Activated CD4-positive, alpha-beta T cell treated with anti-CD3 and anti-CD28 coated beads for 36 hours (primary cell): Measurements from ENCODE around the gene HELZ2. TPM values are rescaled to one million over a fixed set of nuclear protein-coding genes. Genes with fewer than 3 reads are reported as not detected.
A peak's percentile ranks its signal among the peaks of the same experiment; 100 is the strongest.
"Not testable (repeated sequence)": the region's sequence is repeated elsewhere in the genome, so short reads cannot be mapped to it uniquely, and the experiment has no call there.

ENCODE experiments used
- ATAC-seq: fragments of 200-7000 bp; cut with Tn5 transposase; one replicate; pipeline ENCODE4 v1.10.0; 2021; ENCODE audit warnings: mild to moderate bottlenecking, moderate library complexity
- CTCF ChIA-PET: fragments of 350-600 bp; sonication (Branson Sonifier 250); formaldehyde crosslinking; loops from one replicate; lab custom pipeline; 2021; ENCODE audit warnings: antibody characterized with exemption; lab: Charles Lee
- POLR2A ChIA-PET: fragments of 350-600 bp; sonication (Branson Sonifier 250); formaldehyde crosslinking; loops from one replicate; lab custom pipeline; 2021; ENCODE audit warnings: antibody characterized with exemption, inconsistent platforms; lab: Charles Lee
- DNase-seq: peaks from one replicate; pipeline ENCODE4 v3.0.0-alpha.2; 2020
- H3K27ac Mint-ChIP-seq: one replicate; pipeline ENCODE4 v1.8.0; 2021; ENCODE audit warnings: mixed read lengths
- H3K27me3 Mint-ChIP-seq: one replicate; pipeline ENCODE4 v1.8.0; 2021; ENCODE audit warnings: mixed read lengths
- H3K36me3 Mint-ChIP-seq: one replicate; pipeline ENCODE4 v1.8.0; 2021; ENCODE audit warnings: low read depth, mixed read lengths
- H3K4me1 Mint-ChIP-seq: one replicate; pipeline ENCODE4 v1.8.0; 2021; ENCODE audit warnings: mixed read lengths
- H3K4me3 Mint-ChIP-seq: one replicate; pipeline ENCODE4 v1.8.0; 2021; ENCODE audit warnings: mild to moderate bottlenecking, moderate library complexity, mixed read lengths
- H3K9me3 Mint-ChIP-seq: one replicate; pipeline ENCODE4 v1.8.0; 2021; ENCODE audit warnings: low read depth, mixed read lengths
- intact Hi-C, 2 experiments: fragments of 100-400 bp; cut with DNase I in 1 of 2; cut with micrococcal nuclease in 1 of 2; formaldehyde crosslinking; loops; one replicate each; pipeline versions ENCODE4 v1.14.2 to v1.15.1; 2022 to 2024; cut with DNase I, micrococcal nuclease
- total RNA-seq, 2 experiments: library from RNA; stranded (reverse); gene quantifications; one replicate each; pipeline ENCODE4 v1.2.3, GENCODE V29; 2021

HELZ2 gene
- total RNA-seq, 2 experiments from 2014 or later: 16.1 to 18.7 TPM

DNA sequence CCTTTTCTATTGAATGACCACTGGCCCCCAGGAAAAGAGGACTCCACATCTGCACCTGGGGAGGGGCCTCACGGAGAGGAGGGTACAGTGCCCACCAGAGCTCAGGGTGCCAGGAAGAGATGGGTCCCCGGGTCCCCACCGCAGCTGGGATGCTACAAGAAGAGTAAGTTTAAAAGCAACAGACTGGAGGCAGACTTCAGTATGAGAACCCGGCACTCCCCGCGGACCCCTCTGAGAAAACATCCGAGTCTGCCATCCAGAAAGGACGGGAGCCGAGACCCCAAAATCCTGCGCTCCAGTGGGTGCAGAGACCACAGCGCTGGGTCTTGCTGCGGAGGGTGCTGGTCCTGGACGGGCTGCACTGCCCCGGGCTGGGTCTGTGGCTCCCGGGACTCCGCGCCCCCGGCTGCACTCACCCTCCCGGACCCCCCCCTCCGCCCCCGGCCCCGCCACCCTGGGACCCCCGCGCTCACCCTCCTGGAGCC is 350 bp downstream of the HELZ2 start:
- ChIA-PET POLR2A (no interaction called here), CTCF (no interaction called here)
- H3K4me1 Mint-ChIP-seq: peaks cover 7% of the 10 kb centered on the region
- no peaks in the 10 kb centered on the region for H3K36me3 Mint-ChIP-seq
- DNase-seq (no peak), ATAC-seq (peak; percentile 13)
- intact Hi-C loops: no loop called here
- H3K9me3 Mint-ChIP-seq: no peaks in the 10 kb centered on the region
- H3K27me3 Mint-ChIP-seq: peaks cover 2% of the 10 kb centered on the region
- H3K27ac Mint-ChIP-seq: peak overlapping the region; percentile 60
- peak overlapping the region; percentile 70 for H3K4me3 Mint-ChIP-seq

DNA sequence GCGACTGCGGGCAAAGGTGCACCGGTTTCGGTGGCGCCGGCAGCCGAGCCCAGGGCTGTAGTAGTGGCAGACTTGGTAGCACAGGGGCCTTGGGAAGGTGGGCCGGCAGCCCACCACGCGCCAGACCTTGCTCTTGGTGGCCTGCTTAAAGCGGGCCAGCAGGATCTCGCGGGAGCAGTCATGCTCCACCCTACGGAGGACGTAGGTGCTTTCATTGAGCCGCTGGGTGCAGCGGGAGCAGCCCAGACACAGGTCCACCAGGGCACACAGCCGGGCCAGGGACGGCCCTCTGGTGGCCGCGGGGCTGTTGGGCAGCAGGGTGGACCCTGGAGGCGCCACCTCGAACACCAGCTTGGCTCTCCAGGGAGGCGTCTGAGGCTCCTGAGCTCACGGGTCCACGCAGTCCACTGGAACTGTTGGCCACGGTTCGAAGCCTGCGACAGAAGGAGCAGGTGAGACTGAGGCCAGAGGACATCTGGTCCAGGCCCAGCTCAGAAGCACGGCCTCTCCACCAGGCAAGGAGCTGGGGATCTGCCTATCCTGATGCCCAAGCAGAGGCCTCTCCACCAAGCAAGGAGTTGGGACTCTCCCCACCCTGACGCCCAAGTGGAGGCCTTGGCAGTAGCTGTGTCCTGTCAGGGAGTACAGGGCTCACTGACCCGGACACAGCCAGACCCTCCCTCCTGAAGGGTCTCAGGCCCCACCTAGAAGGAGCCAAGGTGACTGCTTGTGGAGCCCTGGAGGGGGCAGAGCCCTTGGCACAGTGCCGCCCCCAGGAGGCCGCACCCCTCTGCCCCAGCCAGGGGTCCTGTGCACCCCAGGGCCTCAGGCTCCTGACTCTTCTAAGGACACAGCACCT is 1.0 kb downstream of the HELZ2 start:
- peaks cover 2% of the 10 kb centered on the region for H3K27me3 Mint-ChIP-seq
- CTCF ChIA-PET: no interaction called here

DNA sequence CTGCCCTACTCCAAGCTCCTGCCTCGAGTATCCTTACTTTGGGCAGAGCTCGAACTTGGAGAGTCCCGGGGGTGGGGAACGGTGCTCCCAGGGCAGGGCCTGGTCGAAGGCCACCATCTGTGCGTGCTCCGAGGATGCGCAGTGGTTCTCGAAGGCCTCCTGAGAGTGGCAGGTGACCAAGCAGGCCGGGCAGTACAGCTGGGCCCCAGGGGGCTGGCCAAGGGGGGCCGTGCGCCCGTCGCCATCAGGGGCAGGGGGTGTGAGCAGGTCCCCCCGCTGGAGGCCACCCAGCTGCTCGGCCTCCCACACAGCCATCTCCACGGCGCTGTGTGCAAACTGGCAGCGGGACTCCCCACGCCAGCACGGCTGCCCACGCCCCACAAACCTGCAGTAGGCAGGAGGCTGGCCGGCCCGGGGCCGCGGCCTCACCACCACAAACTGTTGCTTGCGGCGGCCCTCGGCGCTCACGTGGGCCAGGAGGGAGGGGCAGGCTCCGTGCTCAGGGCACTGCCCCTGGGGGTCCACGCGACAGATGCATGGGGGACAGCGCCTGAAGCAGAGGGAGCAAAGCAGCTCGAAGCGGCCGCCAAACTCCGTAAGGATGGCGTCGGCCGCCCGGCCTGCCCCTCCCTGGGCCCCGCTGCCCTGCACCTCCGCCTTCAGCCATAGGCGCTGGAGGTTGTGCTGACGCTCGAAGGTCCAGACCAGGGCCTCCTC is 1.8 kb downstream of the HELZ2 start:
- no peak for ATAC-seq
- DNase-seq: no peak
- ChIA-PET POLR2A (no interaction called here), CTCF (interaction anchor here (1.0 kb wide), 1 partner anchor 35 kb away, joined by 3 read pairs; the partner anchor contains the start of gene PTK6)
- Mint-ChIP-seq H3K27me3 (peaks cover 2% of the 10 kb centered on the region), H3K4me1 (peaks cover 20% of the 10 kb centered on the region), H3K36me3 (no peaks in the 10 kb centered on the region), H3K27ac (no peak overlapping the region), H3K9me3 (no peaks in the 10 kb centered on the region), H3K4me3 (no peak overlapping the region)
- intact Hi-C loops: no loop called here

More for the DNA sequence above, 1.0 kb downstream of the HELZ2 start:
- ATAC-seq (no peak), DNase-seq (no peak)
- Mint-ChIP-seq H3K27ac (peak overlapping the region; percentile 60), H3K4me3 (peak overlapping the region; percentile 70), H3K4me1 (peaks cover 13% of the 10 kb centered on the region), H3K9me3 (no peaks in the 10 kb centered on the region), H3K36me3 (no peaks in the 10 kb centered on the region)
- intact Hi-C loops: no loop called here
- POLR2A ChIA-PET: no interaction called here

DNA sequence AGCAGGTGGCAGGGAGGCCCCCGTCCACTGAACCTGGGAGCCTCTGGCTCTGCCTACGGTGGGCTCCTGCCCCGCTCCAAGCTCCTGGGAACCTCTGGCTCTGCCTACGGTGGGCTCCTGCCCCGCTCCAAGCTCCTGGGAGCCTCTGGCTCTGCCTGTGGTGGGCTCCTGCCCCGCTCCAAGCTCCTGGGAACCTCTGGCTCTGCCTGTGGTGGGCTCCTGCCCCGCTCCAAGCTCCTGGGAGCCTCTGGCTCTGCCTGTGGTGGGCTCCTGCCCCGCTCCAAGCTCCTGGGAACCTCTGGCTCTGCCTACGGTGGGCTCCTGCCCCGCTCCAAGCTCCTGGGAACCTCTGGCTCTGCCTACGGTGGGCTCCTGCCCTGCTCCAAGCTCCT is 3.0 kb downstream of the HELZ2 start:
- H3K9me3 Mint-ChIP-seq, H3K36me3 Mint-ChIP-seq, H3K27ac Mint-ChIP-seq, ATAC-seq, CTCF ChIA-PET, POLR2A ChIA-PET, H3K27me3 Mint-ChIP-seq, DNase-seq, H3K4me3 Mint-ChIP-seq, intact Hi-C loops: not testable (repeated sequence)
- H3K4me1 Mint-ChIP-seq: peaks cover 22% of the 10 kb centered on the region

GRCh38 chr20:63570281-63571086 is 3.6 kb downstream of the HELZ2 start:
- POLR2A ChIA-PET: no interaction called here
- no peaks in the 10 kb centered on the region for H3K36me3 Mint-ChIP-seq
- CTCF ChIA-PET: no interaction called here
- ATAC-seq: no peak
- no peak overlapping the region for H3K4me3 Mint-ChIP-seq
- intact Hi-C loops: no loop called here
- H3K27me3 Mint-ChIP-seq: no peaks in the 10 kb centered on the region
- no peaks in the 10 kb centered on the region for H3K9me3 Mint-ChIP-seq
- no peak for DNase-seq
- H3K27ac Mint-ChIP-seq: no peak overlapping the region
- H3K4me1 Mint-ChIP-seq: peaks cover 22% of the 10 kb centered on the region

GRCh38 chr20:63568986-63569949 is 4.8 kb downstream of the HELZ2 start:
- DNase-seq (no peak), ATAC-seq (no peak)
- POLR2A ChIA-PET: interaction anchor here (0.6 to 0.7 kb wide), 2 partner anchors 12 to 260 kb away, joined by 3 read pairs; no protein-coding TSS in a partner anchor
- Mint-ChIP-seq H3K27ac (no peak overlapping the region), H3K36me3 (no peaks in the 10 kb centered on the region), H3K27me3 (no peaks in the 10 kb centered on the region), H3K4me3 (no peak overlapping the region), H3K9me3 (no peaks in the 10 kb centered on the region), H3K4me1 (peaks cover 22% of the 10 kb centered on the region)
- CTCF ChIA-PET: interaction anchor here (0.6 to 1.5 kb wide), 3 partner anchors 73 to 442 kb away, joined by 3 to 4 read pairs (median 4); no protein-coding TSS in a partner anchor
- intact Hi-C loops: no loop called here

GRCh38 chr20:63568170-63568981 is 5.7 kb downstream of the HELZ2 start:
- ChIA-PET CTCF (interaction anchor here (0.6 to 1.5 kb wide), 3 partner anchors 13 to 441 kb away, joined by 3 to 6 read pairs (median 4); no protein-coding TSS in a partner anchor), POLR2A (interaction anchor here (0.7 kb wide), 1 partner anchor 13 kb away, joined by 3 read pairs; no protein-coding TSS in a partner anchor)
- intact Hi-C loops: no loop called here
- Mint-ChIP-seq H3K4me1 (peaks cover 22% of the 10 kb centered on the region), H3K4me3 (peak overlapping the region; percentile 1), H3K36me3 (no peaks in the 10 kb centered on the region), H3K9me3 (no peaks in the 10 kb centered on the region), H3K27me3 (no peaks in the 10 kb centered on the region), H3K27ac (no peak overlapping the region)
- DNase-seq: no peak
- no peak for ATAC-seq

DNA sequence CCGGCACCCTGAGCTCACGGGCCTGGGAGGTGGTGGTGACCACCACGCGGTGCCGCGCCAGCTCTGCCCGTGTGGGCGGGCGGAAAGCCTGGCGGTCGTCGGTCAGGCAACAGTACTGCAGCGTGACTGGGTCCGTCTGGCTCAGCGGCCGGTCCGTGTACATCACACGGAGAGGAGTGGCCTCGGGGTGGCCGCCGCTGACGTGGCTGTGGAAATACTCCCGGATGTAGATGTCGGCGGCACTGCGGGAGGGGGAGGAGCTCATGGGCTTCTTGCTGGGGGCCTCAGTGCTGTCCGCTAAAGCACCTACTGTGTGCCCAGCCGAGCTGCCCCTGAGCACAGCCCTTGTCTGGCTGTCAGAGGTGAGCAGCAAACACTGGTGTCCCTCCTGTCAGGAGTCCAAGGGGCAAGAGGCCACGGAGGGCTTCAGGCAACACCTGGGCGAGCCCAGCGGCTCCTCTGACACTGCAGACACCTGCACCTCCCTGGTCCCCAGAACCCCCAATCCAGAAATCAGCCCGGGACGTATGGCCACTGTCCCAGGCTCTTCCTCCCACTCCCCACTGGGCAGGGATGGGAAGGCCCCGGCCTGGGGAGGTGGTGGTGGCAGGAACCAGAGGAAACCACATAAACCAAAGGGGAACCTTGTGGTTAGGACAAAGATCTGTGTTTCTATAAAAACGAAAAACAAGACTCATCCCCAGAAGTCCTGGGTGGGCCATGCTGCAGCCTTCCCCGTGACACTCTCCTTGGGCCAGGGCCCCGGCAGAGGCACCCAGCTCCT is 6.5 kb downstream of the HELZ2 start:
- no peaks in the 10 kb centered on the region for H3K27me3 Mint-ChIP-seq
- intact Hi-C loops: no loop called here
- H3K27ac Mint-ChIP-seq: no peak overlapping the region

DNA sequence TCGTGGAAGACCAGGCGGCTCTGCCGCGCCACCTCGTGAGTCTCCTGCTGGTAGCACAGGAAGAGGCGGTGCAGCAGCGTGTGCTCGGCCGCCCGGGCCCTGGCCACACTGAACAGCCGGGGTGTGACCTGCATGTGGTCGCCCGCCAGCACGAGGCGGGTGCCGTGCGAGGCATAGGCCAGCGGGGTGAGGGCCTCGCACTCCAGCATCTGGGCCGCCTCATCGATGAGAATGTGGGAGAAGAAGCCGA is 7.0 kb downstream of the HELZ2 start:
- H3K4me3 Mint-ChIP-seq: no peak overlapping the region
- intact Hi-C loops: no loop called here
- DNase-seq (no peak), ATAC-seq (no peak)
- H3K27ac Mint-ChIP-seq: no peak overlapping the region
- no peaks in the 10 kb centered on the region for H3K9me3 Mint-ChIP-seq
- H3K4me1 Mint-ChIP-seq: peaks cover 22% of the 10 kb centered on the region
- POLR2A ChIA-PET: interaction anchor here (0.7 kb wide), 1 partner anchor 481 kb away, joined by 3 read pairs; no protein-coding TSS in a partner anchor
- H3K36me3 Mint-ChIP-seq: no peaks in the 10 kb centered on the region
- CTCF ChIA-PET: interaction anchor here (0.9 to 1.0 kb wide), 2 partner anchors 29 to 130 kb away, joined by 4 to 5 read pairs; no protein-coding TSS in a partner anchor
- no peaks in the 10 kb centered on the region for H3K27me3 Mint-ChIP-seq

More for the DNA sequence above, 6.5 kb downstream of the HELZ2 start:
- ATAC-seq: peak; percentile 82
- Mint-ChIP-seq H3K4me1 (peaks cover 22% of the 10 kb centered on the region), H3K9me3 (no peaks in the 10 kb centered on the region), H3K4me3 (peak overlapping the region; percentile 1), H3K36me3 (no peaks in the 10 kb centered on the region)
- POLR2A ChIA-PET: interaction anchor here (0.6 to 0.7 kb wide), 2 partner anchors 295 to 481 kb away, joined by 3 read pairs; partner anchors contain the start of gene ARFGAP1
- DNase-seq: peak; percentile 76
- CTCF ChIA-PET: interaction anchor here (1.0 to 1.5 kb wide), 3 partner anchors 12 to 72 kb away, joined by 4 to 6 read pairs (median 4); no protein-coding TSS in a partner anchor
